Measurements from ENCODE around the gene RIC8B. TPM values are rescaled to one million over a fixed set of nuclear protein-coding genes. Genes with fewer than 3 reads are reported as not detected.

Gene RIC8B
- total RNA-seq, 1 experiment from 2014 or later: 29.0 TPM

DNA sequence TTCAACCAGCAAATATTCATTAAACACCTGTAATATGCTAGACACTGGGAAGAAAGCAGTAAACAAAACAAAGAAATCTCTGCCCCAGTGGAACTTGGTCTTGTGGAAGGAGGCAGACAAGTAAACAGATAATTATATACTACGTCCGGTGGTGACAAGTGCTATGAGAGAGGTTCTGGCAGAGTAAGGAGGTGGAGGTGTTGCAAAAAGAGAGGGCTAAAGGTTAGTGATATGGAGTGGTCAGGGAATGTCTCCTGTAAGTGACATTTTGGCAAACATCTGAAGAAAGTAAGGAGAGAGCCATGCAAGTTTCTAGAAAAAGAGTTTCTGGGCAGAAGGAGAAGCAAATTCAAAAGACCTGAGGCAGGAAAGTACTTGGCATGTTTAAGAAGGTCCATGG is 73.4 kb downstream of the RIC8B start:
- Mint-ChIP-seq H3K36me3 (ENCODE audit: insufficient read depth in 1 of 3, low read depth in 3 of 3) (peaks cover 16 to 19% (median 18%) of the 10 kb centered on the region in 3 experiments), H3K9me3 (peaks cover 0 to 11% of the 10 kb centered on the region in 2 experiments; a peak in 3 of 5 replicates), H3K4me3 (no peak overlapping the region), H3K27me3 (ENCODE audit: low read depth) (no peaks in the 10 kb centered on the region), H3K27ac (no peak overlapping the region), H3K4me1 (no peaks in the 10 kb centered on the region)
- Histone ChIP-seq H2BK15ac (ENCODE audit: low read depth, low read length) (no peak overlapping the region), H3K79me2 (ENCODE audit: insufficient read depth, low read length) (no peaks in the 10 kb centered on the region), H4K8ac (replicated peaks; ENCODE audit: insufficient read length, low read depth, low read length) (no peak overlapping the region), H2AK5ac (ENCODE audit: insufficient read length, low read length) (no peak overlapping the region), H4K5ac (ENCODE audit: insufficient read length, low read depth, low read length) (no peak overlapping the region), H2BK5ac (ENCODE audit: insufficient read length, low read length) (no peak overlapping the region), H2BK12ac (ENCODE audit: insufficient read length, low read depth, low read length) (no peak overlapping the region), H2BK20ac (ENCODE audit: low read depth, low read length, poor library complexity, severe bottlenecking) (no peak overlapping the region), H3K23ac (ENCODE audit: insufficient read length, low read depth, low read length) (no peak overlapping the region), H3K4me2 (ENCODE audit: insufficient read depth, insufficient read length, low read length) (no peak overlapping the region), H3K14ac (ENCODE audit: insufficient read depth, low read length) (no peak overlapping the region), H3K56ac (ENCODE audit: insufficient read length, low read depth, low read length) (no peak overlapping the region), H2AFZ (ENCODE audit: low read length) (no peak overlapping the region), H4K91ac (ENCODE audit: insufficient read length, low read depth, low read length) (no peak overlapping the region), H3K9me3 (ENCODE audit: control insufficient read depth, low read depth, low read length) (peaks cover 10% of the 10 kb centered on the region), H3K79me1 (ENCODE audit: insufficient read depth, low read depth, low read length, poor library complexity, severe bottlenecking) (no peaks in the 10 kb centered on the region), H3K27me3 (ENCODE audit: insufficient read depth, low read length) (no peaks in the 10 kb centered on the region), H3T11ph (ENCODE audit: low read length) (no peak overlapping the region), H3K9ac (ENCODE audit: extremely low read depth, insufficient read length, low read length) (no peak overlapping the region), H3K27ac (ENCODE audit: insufficient read length, low read depth, low read length) (no peak overlapping the region), H3K4me1 (ENCODE audit: insufficient read depth, low read length) (no peaks in the 10 kb centered on the region), H3K23me2 (ENCODE audit: insufficient read length, low read depth, low read length, poor library complexity, severe bottlenecking) (no peaks in the 10 kb centered on the region), H4K20me1 (ENCODE audit: control insufficient read depth, insufficient read depth, insufficient read length) (no peaks in the 10 kb centered on the region), H2BK120ac (ENCODE audit: low read depth, low read length, poor library complexity, severe bottlenecking) (no peak overlapping the region), H3K4ac (ENCODE audit: low read depth, low read length) (no peak overlapping the region), H3K18ac (ENCODE audit: insufficient read length, low read depth, low read length) (no peak overlapping the region)
- DNase-seq: no peak
- TF ChIP-seq, protein P1, sequence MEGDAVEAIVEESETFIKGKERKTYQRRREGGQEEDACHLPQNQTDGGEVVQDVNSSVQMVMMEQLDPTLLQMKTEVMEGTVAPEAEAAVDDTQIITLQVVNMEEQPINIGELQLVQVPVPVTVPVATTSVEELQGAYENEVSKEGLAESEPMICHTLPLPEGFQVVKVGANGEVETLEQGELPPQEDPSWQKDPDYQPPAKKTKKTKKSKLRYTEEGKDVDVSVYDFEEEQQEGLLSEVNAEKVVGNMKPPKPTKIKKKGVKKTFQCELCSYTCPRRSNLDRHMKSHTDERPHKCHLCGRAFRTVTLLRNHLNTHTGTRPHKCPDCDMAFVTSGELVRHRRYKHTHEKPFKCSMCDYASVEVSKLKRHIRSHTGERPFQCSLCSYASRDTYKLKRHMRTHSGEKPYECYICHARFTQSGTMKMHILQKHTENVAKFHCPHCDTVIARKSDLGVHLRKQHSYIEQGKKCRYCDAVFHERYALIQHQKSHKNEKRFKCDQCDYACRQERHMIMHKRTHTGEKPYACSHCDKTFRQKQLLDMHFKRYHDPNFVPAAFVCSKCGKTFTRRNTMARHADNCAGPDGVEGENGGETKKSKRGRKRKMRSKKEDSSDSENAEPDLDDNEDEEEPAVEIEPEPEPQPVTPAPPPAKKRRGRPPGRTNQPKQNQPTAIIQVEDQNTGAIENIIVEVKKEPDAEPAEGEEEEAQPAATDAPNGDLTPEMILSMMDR (conservative IDR thresholded peaks at IDR 0.05): no peak
- no CpG with 5 or more reads among the region's 2 CpGs for WGBS (ENCODE audit: extremely low coverage, insufficient read length, low lambda C conversion rate)

All from H9 (cell line).